ENCODE data around the gene PCDHB14. TPM values are rescaled to one million over a fixed set of nuclear protein-coding genes. Genes with fewer than 3 reads are reported as not detected.

PCDHB14 gene
- total RNA-seq, 1 donor from 2014 or later = 16.5 TPM

DNA sequence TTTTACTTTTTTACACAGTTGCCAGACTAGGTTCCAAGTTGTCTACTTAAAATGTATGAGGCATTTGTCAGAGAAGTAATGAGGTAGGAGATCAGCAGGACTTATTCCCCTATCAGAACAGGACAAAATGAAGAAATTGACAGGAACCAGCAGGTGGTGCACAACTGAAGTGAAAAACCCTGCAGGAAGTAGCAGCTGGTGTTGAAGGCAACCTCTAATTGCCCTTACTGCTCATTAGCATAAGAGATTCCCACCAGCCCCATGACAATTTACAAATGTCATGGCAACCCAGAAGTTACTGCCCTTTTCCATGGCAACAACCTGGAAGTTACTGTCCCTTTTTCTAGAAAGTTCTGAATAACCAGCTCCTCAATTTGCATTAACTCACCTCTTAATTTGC lies 27.4 kb downstream of the PCDHB14 start:
- TF ChIP-seq, protein P1, sequence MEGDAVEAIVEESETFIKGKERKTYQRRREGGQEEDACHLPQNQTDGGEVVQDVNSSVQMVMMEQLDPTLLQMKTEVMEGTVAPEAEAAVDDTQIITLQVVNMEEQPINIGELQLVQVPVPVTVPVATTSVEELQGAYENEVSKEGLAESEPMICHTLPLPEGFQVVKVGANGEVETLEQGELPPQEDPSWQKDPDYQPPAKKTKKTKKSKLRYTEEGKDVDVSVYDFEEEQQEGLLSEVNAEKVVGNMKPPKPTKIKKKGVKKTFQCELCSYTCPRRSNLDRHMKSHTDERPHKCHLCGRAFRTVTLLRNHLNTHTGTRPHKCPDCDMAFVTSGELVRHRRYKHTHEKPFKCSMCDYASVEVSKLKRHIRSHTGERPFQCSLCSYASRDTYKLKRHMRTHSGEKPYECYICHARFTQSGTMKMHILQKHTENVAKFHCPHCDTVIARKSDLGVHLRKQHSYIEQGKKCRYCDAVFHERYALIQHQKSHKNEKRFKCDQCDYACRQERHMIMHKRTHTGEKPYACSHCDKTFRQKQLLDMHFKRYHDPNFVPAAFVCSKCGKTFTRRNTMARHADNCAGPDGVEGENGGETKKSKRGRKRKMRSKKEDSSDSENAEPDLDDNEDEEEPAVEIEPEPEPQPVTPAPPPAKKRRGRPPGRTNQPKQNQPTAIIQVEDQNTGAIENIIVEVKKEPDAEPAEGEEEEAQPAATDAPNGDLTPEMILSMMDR (IDR thresholded peaks at IDR 0.05; ENCODE audit: partially characterized antibody, unreplicated experiment) = no peak
- Mint-ChIP-seq H3K27me3 (ENCODE audit: unreplicated experiment) (peaks cover 6% of the 10 kb centered on the region), H3K9me3 (ENCODE audit: unreplicated experiment) (peaks cover 33% of the 10 kb centered on the region), H3K27ac (ENCODE audit: unreplicated experiment) (no peak overlapping the region), H3K36me3 (ENCODE audit: unreplicated experiment) (peaks cover 70% of the 10 kb centered on the region), H3K4me3 (ENCODE audit: unreplicated experiment) (no peak overlapping the region), H3K4me1 (ENCODE audit: low read depth, unreplicated experiment) (no peaks in the 10 kb centered on the region)
- no peak for DNase-seq

DNA sequence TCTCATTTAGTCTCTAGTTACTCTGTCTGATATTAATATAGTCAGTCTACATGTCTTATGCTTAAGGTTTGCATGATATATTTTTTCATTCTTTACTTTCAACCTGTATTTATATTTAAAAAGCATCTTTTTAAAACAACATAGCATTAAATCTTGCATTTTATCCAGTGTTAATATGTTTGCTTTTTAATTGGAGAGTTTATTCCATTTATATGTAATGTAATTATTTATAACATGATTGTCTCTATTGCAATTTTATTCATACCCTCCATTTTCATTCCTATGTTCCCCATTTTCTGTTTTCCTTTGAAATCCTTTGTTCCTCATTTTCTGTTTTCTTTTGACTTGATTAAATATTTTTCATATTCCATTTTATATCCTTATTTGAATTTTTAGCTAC lies 35.3 kb downstream of the PCDHB14 start:
- peaks cover 68% of the 10 kb centered on the region for H3K36me3 Mint-ChIP-seq (ENCODE audit: unreplicated experiment)

DNA sequence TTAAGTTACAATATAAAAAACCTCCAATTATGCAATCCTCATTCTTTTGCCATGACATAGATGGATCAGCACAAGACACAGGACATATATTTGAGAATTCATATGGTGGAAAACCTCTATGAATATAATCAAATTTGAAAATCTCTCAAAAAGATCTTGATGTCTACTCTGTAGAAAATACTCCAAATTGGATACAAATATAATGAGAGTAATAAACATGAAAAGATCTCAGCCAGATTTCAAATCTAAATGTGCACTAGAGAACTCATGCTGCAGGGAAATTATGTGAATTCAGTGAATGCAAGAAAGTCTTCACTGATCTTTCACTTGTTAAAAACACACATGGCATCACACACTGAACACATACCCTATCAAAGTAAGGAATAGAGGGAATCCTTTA lies 35.8 kb downstream of the PCDHB14 start:
- no peaks in the 10 kb centered on the region for H3K4me1 Mint-ChIP-seq (ENCODE audit: low read depth, unreplicated experiment)
- no peak overlapping the region for H3K27ac Mint-ChIP-seq (ENCODE audit: unreplicated experiment)
- peaks cover 38% of the 10 kb centered on the region for H3K9me3 Mint-ChIP-seq (ENCODE audit: unreplicated experiment)
- no peak overlapping the region for H3K4me3 Mint-ChIP-seq (ENCODE audit: unreplicated experiment)
- TF ChIP-seq, protein P1 (IDR thresholded peaks at IDR 0.05; ENCODE audit: partially characterized antibody, unreplicated experiment) = no peak
- no peak for DNase-seq
- no peaks in the 10 kb centered on the region for H3K27me3 Mint-ChIP-seq (ENCODE audit: unreplicated experiment)
- H3K36me3 Mint-ChIP-seq (ENCODE audit: unreplicated experiment) = peaks cover 71% of the 10 kb centered on the region

More for the DNA sequence above, 35.3 kb downstream of the PCDHB14 start:
- H3K27me3 Mint-ChIP-seq (ENCODE audit: unreplicated experiment) = no peaks in the 10 kb centered on the region
- H3K9me3 Mint-ChIP-seq (ENCODE audit: unreplicated experiment) = peaks cover 37% of the 10 kb centered on the region
- H3K27ac Mint-ChIP-seq (ENCODE audit: unreplicated experiment) = no peak overlapping the region
- H3K4me1 Mint-ChIP-seq (ENCODE audit: low read depth, unreplicated experiment) = no peaks in the 10 kb centered on the region
- no peak for DNase-seq
- TF ChIP-seq, protein P1 (IDR thresholded peaks at IDR 0.05; ENCODE audit: partially characterized antibody, unreplicated experiment) = no peak
- H3K4me3 Mint-ChIP-seq (ENCODE audit: unreplicated experiment) = no peak overlapping the region

DNA sequence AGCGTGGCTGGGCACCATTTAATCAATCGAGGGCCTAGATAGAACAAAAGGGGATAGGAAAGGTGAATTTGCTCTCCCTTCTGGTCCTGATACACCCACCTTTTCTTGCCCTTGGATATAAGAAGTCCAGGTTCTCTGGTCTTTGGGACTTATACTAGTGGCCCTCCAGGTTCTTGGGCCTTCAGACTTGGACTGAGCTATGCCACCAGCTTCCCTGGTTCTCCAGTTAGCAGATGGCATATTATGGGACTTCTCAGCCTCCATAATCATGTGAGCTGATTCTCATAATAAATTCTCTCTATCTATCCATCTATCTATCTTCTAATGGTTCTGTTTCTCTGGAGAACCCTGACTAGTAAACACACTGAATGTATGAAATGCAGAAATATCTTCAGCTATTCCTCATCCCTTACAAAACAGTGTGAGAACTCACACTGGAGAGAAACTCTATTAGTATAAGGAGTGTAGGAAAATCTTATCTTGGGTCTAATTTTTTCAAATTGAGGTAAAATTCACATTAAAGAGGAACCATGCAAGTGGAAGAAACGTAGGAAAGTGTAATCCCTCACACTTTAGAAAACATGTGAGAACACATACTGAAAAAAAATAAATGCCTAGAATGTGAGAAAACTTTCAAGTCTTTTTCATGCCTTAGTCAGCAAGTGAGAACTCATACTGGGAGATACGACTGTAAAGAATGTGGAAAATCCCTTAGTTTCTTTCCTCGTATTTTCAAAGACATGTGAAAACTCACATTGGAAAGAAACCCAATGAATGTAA lies 37.5 kb downstream of the PCDHB14 start:
- Mint-ChIP-seq H3K4me1 (ENCODE audit: low read depth, unreplicated experiment) (no peaks in the 10 kb centered on the region), H3K27ac (ENCODE audit: unreplicated experiment) (no peak overlapping the region), H3K27me3 (ENCODE audit: unreplicated experiment) (no peaks in the 10 kb centered on the region), H3K36me3 (ENCODE audit: unreplicated experiment) (peaks cover 68% of the 10 kb centered on the region), H3K9me3 (ENCODE audit: unreplicated experiment) (peaks cover 34% of the 10 kb centered on the region), H3K4me3 (ENCODE audit: unreplicated experiment) (no peak overlapping the region)
- TF ChIP-seq, protein P1 (IDR thresholded peaks at IDR 0.05; ENCODE audit: partially characterized antibody, unreplicated experiment) = no peak
- DNase-seq = no peak

DNA sequence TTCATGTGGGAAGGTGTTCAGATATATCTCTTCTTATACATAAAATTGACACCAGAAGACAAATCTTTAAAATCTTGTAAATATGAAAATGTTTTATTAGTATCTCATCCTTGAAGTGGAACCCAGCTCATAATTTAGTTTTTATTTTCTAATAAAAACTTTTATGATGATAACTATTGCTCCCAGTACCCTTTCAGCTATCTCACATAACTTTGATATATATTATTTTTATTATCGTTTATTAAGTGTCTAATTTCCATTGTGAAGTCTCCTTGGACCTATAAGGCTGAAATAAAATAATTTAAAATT lies 38.0 kb downstream of the PCDHB14 start:
- H3K9me3 Mint-ChIP-seq (ENCODE audit: unreplicated experiment) = peaks cover 38% of the 10 kb centered on the region
- peaks cover 67% of the 10 kb centered on the region for H3K36me3 Mint-ChIP-seq (ENCODE audit: unreplicated experiment)
- no peak overlapping the region for H3K4me3 Mint-ChIP-seq (ENCODE audit: unreplicated experiment)
- H3K27ac Mint-ChIP-seq (ENCODE audit: unreplicated experiment) = no peak overlapping the region
- no peaks in the 10 kb centered on the region for H3K4me1 Mint-ChIP-seq (ENCODE audit: low read depth, unreplicated experiment)
- peaks cover under 1% of the 10 kb centered on the region for H3K27me3 Mint-ChIP-seq (ENCODE audit: unreplicated experiment)
- TF ChIP-seq, protein P1 (IDR thresholded peaks at IDR 0.05; ENCODE audit: partially characterized antibody, unreplicated experiment) = no peak
- DNase-seq = no peak

All from glutamatergic neuron (in vitro differentiated cells).